Sciatic nerve (tissue), 2 donors: ENCODE results near the gene MYO1E. TPM values are rescaled to one million over a fixed set of nuclear protein-coding genes. Genes with fewer than 3 reads are reported as not detected.
"Not testable (repeated sequence)": the region's sequence is repeated elsewhere in the genome, so short reads cannot be mapped to it uniquely, and the experiment has no call there.

ENCODE experiments used
- ATAC-seq: fragments of 200-7000 bp; cut with Tn5 transposase; one replicate; pipeline ENCODE4 v1.9.1; 2020; ENCODE audit warnings: mild to moderate bottlenecking, moderate library complexity
- DNase-seq: peaks from one replicate; pipeline ENCODE4 v3.0.0-alpha.2; 2020; ENCODE audit warnings: low spot score
- intact Hi-C: fragments of 100-400 bp; cut with DNase I; formaldehyde crosslinking; loops from one replicate; pipeline ENCODE4 v1.14.2; 2022
- total RNA-seq: library from RNA; stranded (reverse); fragmentation: NEBNext Ultra II Directional; extraction: Animal tissue kit (Norgen Biotek cat#: 25700); gene quantifications from one replicate; pipeline ENCODE4 v1.2.1, GENCODE V29; 2021
- donor health status: DM: no; HTN: no; CAD: no.
- donor health status: DM: no; HTN: no; CAD: no.

Gene MYO1E
- total RNA-seq = 146 TPM

- intact Hi-C loops = no loop called here
- DNase-seq = peak; percentile 91
- peak; percentile 98 for ATAC-seq
Measured at GRCh38 chr15:59372352-59373211, at the start of gene MYO1E. TSS of gene MYO1E (minus strand) at chr15:59372871. CDS start at chr15:59372500, 371 bp downstream.

DNA sequence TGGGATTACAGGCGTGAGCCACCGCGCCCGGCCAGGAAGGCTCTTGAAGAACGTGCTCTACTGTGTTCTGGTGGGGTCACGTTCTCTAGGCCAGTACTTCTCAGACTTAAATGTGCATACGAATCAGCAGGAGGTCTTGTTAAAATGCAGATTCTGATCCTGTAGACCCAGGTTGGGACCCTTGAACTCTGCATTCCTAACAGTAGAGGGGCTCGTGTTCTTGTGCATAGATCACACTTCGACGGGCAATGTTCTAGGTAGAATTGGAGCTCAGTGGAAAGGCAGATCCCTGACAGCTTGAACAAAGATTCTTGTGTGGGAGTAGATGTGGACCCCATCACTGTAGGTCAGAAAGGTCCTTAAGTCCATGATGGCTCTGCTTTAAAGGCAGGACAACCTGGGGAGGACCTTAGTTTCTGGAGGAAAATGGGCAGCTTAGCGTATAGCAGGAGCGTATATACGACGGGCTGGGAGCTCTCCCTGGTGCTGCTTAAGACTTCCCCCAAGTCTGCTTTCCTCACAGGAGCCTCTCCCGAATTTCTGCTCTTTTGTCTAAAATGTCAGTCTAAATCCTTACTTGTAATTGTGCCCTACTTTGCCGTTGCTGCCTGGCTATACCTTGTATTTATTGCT is 48.4 kb upstream of the MYO1E start:
- intact Hi-C loops = no loop called here
- DNase-seq (no peak), ATAC-seq (no peak)

DNA sequence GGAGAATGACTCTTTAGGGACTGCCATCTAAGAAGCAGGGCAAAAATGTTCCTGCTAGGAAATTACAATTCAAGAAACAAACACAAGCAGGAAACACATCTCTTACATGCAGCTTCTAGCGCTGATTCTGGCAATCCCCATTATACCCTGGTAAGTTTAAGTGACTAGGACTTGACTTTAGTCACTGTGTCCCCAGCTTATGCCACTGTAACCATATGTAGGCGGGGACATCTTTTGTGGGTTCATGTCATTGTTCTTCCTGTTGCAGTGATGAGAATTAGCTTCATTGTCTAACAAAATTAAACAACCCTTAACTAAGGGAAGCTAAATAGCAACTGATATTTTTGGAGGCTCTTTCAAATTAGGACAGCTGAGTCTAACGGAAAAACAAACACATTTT is 47.4 kb upstream of the MYO1E start:
- DNase-seq (no peak), ATAC-seq (no peak)
- intact Hi-C loops = no loop called here

DNA sequence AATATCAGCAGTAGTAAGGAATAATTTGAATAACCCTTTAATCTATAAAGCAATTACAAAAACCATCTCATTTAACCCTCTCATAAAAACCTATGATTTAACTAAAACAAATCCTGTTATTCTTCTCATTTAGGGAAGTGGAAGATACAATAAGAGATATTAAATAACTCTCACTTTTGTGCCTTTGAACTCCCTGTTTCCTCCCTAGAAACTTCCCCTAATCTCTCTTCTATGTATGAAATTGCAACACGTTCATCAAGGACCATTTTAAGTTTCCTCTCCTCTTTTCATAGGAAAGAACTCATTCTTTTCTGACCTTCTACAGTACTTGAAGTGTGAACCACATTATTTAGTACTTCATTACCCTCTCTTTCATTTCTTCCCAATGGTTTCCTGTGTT is 46.5 kb upstream of the MYO1E start:
- no peak for DNase-seq
- no peak for ATAC-seq
- intact Hi-C loops = no loop called here

- no peak for DNase-seq
- intact Hi-C loops = no loop called here
Measured at GRCh38 chr15:59416816-59417215, 44.1 kb upstream of the MYO1E start.

GRCh38 chr15:59413577-59413976 is 40.9 kb upstream of the MYO1E start:
- DNase-seq (no peak), ATAC-seq (no peak)
- intact Hi-C loops = no loop called here

More at GRCh38 chr15:59416816-59417215, 44.1 kb upstream of the MYO1E start:
- no peak for ATAC-seq

DNA sequence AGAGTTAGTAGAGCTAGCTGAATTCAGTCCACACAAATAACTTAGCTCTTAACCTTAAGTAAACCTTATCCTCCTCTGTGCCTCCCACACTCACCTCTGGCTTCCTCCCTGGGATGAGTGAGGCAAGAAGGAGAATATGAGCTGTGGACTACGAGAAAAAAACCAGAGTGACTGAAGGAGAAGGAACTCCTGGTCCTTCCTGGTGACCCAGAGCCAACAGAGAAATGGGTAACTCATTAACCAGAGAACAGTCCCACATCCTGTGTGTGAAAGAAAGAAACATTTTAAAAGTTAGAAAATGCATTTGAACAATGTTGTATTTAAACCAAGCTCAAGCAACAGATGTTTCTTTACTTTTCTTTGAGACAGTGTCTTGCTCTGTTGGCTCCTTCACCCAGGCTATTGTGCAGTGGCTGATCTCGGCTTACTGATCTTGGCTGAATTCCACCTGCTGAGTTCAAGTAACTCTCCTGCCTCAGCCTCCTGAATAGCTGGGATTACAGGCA is 37.8 kb upstream of the MYO1E start:
- no peak for DNase-seq
- intact Hi-C loops = no loop called here
- ATAC-seq = no peak

- ATAC-seq = no peak
Measured at GRCh38 chr15:59407946-59408345, 35.3 kb upstream of the MYO1E start.

GRCh38 chr15:59406446-59406845 is 33.8 kb upstream of the MYO1E start:
- no peak for DNase-seq
- ATAC-seq = peak; percentile 58
- intact Hi-C loops = no loop called here

More at GRCh38 chr15:59407946-59408345, 35.3 kb upstream of the MYO1E start:
- intact Hi-C loops = no loop called here
- DNase-seq = no peak

DNA sequence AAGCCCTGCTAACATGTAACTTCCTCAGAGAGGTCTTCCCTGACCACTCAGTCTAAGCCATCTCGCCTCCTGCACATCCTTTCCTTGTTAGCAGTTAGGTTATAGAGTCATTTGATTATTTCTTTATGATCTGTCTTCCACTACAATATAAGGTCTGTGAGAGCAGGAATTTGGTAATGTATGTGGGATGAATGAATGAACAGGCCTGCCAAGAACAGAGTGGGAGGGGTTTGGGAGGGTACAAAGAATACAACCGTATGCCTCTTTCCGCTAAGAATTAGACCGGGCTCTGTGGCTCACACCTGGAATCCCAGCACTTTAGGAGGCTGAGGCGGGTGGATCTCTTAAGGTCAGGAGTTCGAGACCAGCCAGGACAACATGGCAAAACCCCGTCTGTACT is 32.4 kb upstream of the MYO1E start:
- intact Hi-C loops = no loop called here
- no peak for DNase-seq
- ATAC-seq = no peak

GRCh38 chr15:59401824-59402569 is 29.3 kb upstream of the MYO1E start:
- intact Hi-C loops = no loop called here
- ATAC-seq = no peak

GRCh38 chr15:59401051-59401823 is 28.6 kb upstream of the MYO1E start:
- ATAC-seq, intact Hi-C loops, DNase-seq: not testable (repeated sequence)

More at GRCh38 chr15:59401824-59402569, 29.3 kb upstream of the MYO1E start:
- DNase-seq = no peak

GRCh38 chr15:59400103-59400813 is 27.6 kb upstream of the MYO1E start:
- intact Hi-C loops = no loop called here
- no peak for DNase-seq
- no peak for ATAC-seq

- intact Hi-C loops = no loop called here
- ATAC-seq = peak; percentile 63
Measured at GRCh38 chr15:59399465-59400102, 26.9 kb upstream of the MYO1E start.

GRCh38 chr15:59398220-59398619 is 25.5 kb upstream of the MYO1E start:
- intact Hi-C loops = no loop called here
- no peak for DNase-seq
- no peak for ATAC-seq

More at GRCh38 chr15:59399465-59400102, 26.9 kb upstream of the MYO1E start:
- DNase-seq = no peak

GRCh38 chr15:59396679-59397078 is 24.0 kb upstream of the MYO1E start:
- no peak for ATAC-seq
- no peak for DNase-seq
- intact Hi-C loops = no loop called here

DNA sequence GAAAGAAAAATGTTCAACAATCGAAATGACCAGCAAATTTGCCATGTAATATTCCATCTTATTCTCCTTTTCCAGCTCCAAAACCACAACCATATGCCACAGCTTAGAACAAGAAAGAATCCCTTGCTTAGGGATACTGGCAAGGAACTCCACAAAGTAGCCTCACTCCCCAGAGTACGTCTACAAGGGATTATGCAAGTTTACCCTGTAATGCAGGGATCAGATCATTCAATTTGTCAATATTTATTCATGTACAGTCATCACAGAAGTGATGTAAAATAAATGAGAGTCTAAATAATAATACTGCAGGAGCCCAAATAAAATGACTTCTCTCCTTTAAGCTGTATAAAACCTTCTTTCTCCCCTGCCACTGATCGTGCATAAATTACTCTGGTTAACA is 23.5 kb upstream of the MYO1E start:
- DNase-seq = no peak
- ATAC-seq = no peak
- intact Hi-C loops = no loop called here
